ENCODE measurements around the gene MAML2. TPM values are rescaled to one million over a fixed set of nuclear protein-coding genes. Genes with fewer than 3 reads are reported as not detected.

Gene MAML2
- total and polyA plus RNA-seq, 2 of the 8 experiments (the other 6 are each of a cell fraction or from before 2014, with no cell fraction given), result 3.8 to 6.6 TPM

DNA sequence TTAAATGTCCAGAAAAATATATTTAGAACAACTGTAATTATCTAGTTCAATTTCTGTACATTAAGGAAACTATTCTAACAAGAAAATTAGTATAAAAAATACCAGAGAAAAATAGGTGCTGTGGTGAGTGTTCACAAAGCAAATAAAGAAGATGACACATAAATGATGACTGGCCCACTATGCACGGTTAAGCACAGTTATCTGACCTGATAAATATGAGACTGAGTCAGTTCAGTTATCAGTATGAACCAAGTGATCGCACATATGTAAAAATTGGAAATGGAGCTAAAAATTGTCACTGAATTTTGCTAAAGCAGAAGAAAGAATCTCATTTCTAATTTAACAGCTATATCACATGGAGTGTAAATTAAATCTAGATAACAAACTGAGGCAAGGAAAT, 18.8 kb upstream of the MAML2 start:
- no peaks in the 10 kb centered on the region for H3K23me2 ChIP-seq (ENCODE audit: low read depth, low read length)
- no peak for FAIRE-seq
- H3K14ac ChIP-seq (ENCODE audit: insufficient read length), result no peak overlapping the region
- no peak overlapping the region for H3K27ac ChIP-seq (ENCODE audit: low read depth, low read length)
- no peak overlapping the region for H3K56ac ChIP-seq (replicated peaks; ENCODE audit: insufficient read length, low read depth, low read length)
- H3K79me2 ChIP-seq (ENCODE audit: control insufficient read depth in 1 of 2, insufficient read depth in 2 of 2, low read length in 2 of 2), result no peaks in the 10 kb centered on the region
- no peak overlapping the region for H3K9ac ChIP-seq (replicated peaks in 1 of 4; ENCODE audit: extremely low read depth in 1 of 4, low read depth in 3 of 4, low read length in 3 of 4)
- no peaks in the 10 kb centered on the region for H3K4me1 ChIP-seq (replicated peaks in 1 of 4; ENCODE audit: control insufficient read depth in 3 of 4, insufficient read depth in 4 of 4, low read length in 3 of 4)
- H3K9me3 ChIP-seq (ENCODE audit: insufficient read depth in 2 of 2, low read depth in 1 of 2, low read length in 1 of 2), result no peaks in the 10 kb centered on the region
- no peaks in the 10 kb centered on the region for H3K79me1 ChIP-seq (ENCODE audit: low read depth, low read length)
- H3K27me3 ChIP-seq (replicated peaks in 1 of 4; ENCODE audit: control insufficient read depth in 3 of 4, extremely low read depth in 1 of 4, insufficient read depth in 3 of 4, low read length in 3 of 4), result no peaks in the 10 kb centered on the region
- no peak overlapping the region for H2AFZ ChIP-seq (ENCODE audit: low read length)
- H2BK5ac ChIP-seq (ENCODE audit: low read depth, low read length), result no peak overlapping the region
- ChIA-PET POLR2A (ENCODE audit: partially characterized antibody) (no interaction called here), CTCF (ENCODE audit: partially characterized antibody) (interaction anchor here (2.4 kb wide), 1 partner anchor 19 kb away, joined by 9 read pairs; the partner anchor contains the start of gene MAML2)
- H3K23ac ChIP-seq (ENCODE audit: insufficient read length), result no peak overlapping the region
- no peak overlapping the region for H4K8ac ChIP-seq (ENCODE audit: extremely low read depth, insufficient read depth, low read length)
- H4K91ac ChIP-seq (replicated peaks; ENCODE audit: insufficient read length, low read length), result no peak overlapping the region
- H2BK15ac ChIP-seq (ENCODE audit: low read length), result no peak overlapping the region
- DNase-seq (ENCODE audit: low read depth in 1 of 2, low spot score in 2 of 2), result no peak
- no peak overlapping the region for H2BK120ac ChIP-seq (replicated peaks; ENCODE audit: low read depth, low read length)
- no peak overlapping the region for H4K5ac ChIP-seq (ENCODE audit: insufficient read length, low read depth, low read length)
- TF ChIP-seq NRF1 (IDR thresholded peaks at IDR 0.05; ENCODE audit: low read depth, low read length) (no peak), BRCA1 (IDR thresholded peaks at IDR 0.05; ENCODE audit: low read depth, low read length) (no peak), EGR1 (IDR thresholded peaks at IDR 0.05; ENCODE audit: borderline replicate concordance, low read depth, low read length) (no peak), TEAD4 (IDR thresholded peaks at IDR 0.05; ENCODE audit: low read depth, low read length) (no peak)
- no peak overlapping the region for H2BK12ac ChIP-seq (ENCODE audit: low read depth, low read length)
- no peak overlapping the region for H3K4me3 ChIP-seq (ENCODE audit: extremely low read depth in 1 of 4, insufficient read depth in 2 of 4, low read depth in 3 of 4, low read length in 4 of 4)
- peaks cover 0 to 10% (median 0%) of the 10 kb centered on the region in 4 experiments; a peak in 5 of 8 replicates for H3K36me3 ChIP-seq (ENCODE audit: control insufficient read depth in 2 of 4, insufficient read depth in 4 of 4, low read length in 3 of 4)
- H3K4me2 ChIP-seq (ENCODE audit: insufficient read depth in 1 of 2, low read depth in 2 of 2, low read length in 2 of 2), result no peak overlapping the region
- no peak overlapping the region for H2AK5ac ChIP-seq (ENCODE audit: low read depth, low read length)
- H2BK20ac ChIP-seq (ENCODE audit: low read length), result no peak overlapping the region
- H3K18ac ChIP-seq (ENCODE audit: extremely low read depth, low read length), result no peak overlapping the region
- no peak overlapping the region for H3K4ac ChIP-seq (replicated peaks; ENCODE audit: insufficient read length, low read depth, low read length)
- H4K20me1 ChIP-seq (replicated peaks in 1 of 2; ENCODE audit: control insufficient read depth in 1 of 2, insufficient read depth in 2 of 2, low read length in 2 of 2), result no peaks in the 10 kb centered on the region
- WGBS, 2 experiments (ENCODE audit: extremely low coverage in 1 of 2, insufficient coverage in 1 of 2, insufficient read length in 1 of 2, insufficient replicate concordance in 2 of 2, low coverage in 1 of 2, low lambda C conversion rate in 2 of 2, missing lambda C conversion rate in 1 of 2), result 89% methylated on average over 2 of the region's 2 CpGs; no CpG with 5 or more reads in 1 of the 2 experiments
